PFSK-1 (cell line): ENCODE data around the gene TNMD.

Source experiments
- FOXP2 ChIP-seq: optimal IDR thresholded peaks from 2 replicates; pipeline ENCODE3; 2011; ENCODE audit warnings: borderline replicate concordance, control low read depth, inconsistent platforms; ENCODE audit not compliant: insufficient read depth; ENCODE audit errors: extremely low read length, extremely low read depth
- POLR2AphosphoS5 ChIP-seq: IDR thresholded peaks from 2 replicates; pipeline ENCODE4 v1.6.1; 2012; ENCODE audit warnings: low read depth, mild to moderate bottlenecking, control low read depth, low read length, moderate library complexity
- SIN3A ChIP-seq: IDR thresholded peaks from 2 replicates; pipeline ENCODE4 v1.6.1; 2012; ENCODE audit warnings: mild to moderate bottlenecking, low read length, moderate library complexity, borderline replicate concordance; ENCODE audit not compliant: insufficient read depth
- TAF1 ChIP-seq: IDR thresholded peaks from 2 replicates; pipeline ENCODE4 v1.6.1; 2012; ENCODE audit warnings: low read length, control low read depth, borderline replicate concordance; ENCODE audit not compliant: insufficient read depth
- TF ChIP-seq, protein P1 (sequence below), 2 experiments: IDR thresholded peaks; 2 replicates each; pipeline versions ENCODE4 v1.6.1 to v1.8.0; 2011 to 2012; ENCODE audit warnings: low read depth in 2 of 2, low read length in 2 of 2, control low read depth in 1 of 2, inconsistent platforms in 1 of 2, mild to moderate bottlenecking in 1 of 2, moderate library complexity in 1 of 2; ENCODE audit not compliant: insufficient read depth in 1 of 2

GRCh38 chrX:100647095-100647494 is 62.4 kb downstream of the TNMD start:
- TF ChIP-seq, protein P1, sequence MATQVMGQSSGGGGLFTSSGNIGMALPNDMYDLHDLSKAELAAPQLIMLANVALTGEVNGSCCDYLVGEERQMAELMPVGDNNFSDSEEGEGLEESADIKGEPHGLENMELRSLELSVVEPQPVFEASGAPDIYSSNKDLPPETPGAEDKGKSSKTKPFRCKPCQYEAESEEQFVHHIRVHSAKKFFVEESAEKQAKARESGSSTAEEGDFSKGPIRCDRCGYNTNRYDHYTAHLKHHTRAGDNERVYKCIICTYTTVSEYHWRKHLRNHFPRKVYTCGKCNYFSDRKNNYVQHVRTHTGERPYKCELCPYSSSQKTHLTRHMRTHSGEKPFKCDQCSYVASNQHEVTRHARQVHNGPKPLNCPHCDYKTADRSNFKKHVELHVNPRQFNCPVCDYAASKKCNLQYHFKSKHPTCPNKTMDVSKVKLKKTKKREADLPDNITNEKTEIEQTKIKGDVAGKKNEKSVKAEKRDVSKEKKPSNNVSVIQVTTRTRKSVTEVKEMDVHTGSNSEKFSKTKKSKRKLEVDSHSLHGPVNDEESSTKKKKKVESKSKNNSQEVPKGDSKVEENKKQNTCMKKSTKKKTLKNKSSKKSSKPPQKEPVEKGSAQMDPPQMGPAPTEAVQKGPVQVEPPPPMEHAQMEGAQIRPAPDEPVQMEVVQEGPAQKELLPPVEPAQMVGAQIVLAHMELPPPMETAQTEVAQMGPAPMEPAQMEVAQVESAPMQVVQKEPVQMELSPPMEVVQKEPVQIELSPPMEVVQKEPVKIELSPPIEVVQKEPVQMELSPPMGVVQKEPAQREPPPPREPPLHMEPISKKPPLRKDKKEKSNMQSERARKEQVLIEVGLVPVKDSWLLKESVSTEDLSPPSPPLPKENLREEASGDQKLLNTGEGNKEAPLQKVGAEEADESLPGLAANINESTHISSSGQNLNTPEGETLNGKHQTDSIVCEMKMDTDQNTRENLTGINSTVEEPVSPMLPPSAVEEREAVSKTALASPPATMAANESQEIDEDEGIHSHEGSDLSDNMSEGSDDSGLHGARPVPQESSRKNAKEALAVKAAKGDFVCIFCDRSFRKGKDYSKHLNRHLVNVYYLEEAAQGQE (IDR thresholded peaks at IDR 0.05; ENCODE audit: insufficient read depth in 1 of 2, low read depth in 2 of 2, low read length in 2 of 2): no peak
- TF ChIP-seq TAF1 (no peak), SIN3A (no peak), POLR2AphosphoS5 (no peak), FOXP2 (no peak)
